HPDE6-E6E7 (cell line): Measurements from ENCODE around the gene DNAJB13.

Experiments
- DNase-seq: peaks from one replicate; pipeline ENCODE4 v3.0.0; 2011; ENCODE audit warnings: missing footprints; ENCODE audit errors: extremely low spot score

The DNAJB13 gene

DNA sequence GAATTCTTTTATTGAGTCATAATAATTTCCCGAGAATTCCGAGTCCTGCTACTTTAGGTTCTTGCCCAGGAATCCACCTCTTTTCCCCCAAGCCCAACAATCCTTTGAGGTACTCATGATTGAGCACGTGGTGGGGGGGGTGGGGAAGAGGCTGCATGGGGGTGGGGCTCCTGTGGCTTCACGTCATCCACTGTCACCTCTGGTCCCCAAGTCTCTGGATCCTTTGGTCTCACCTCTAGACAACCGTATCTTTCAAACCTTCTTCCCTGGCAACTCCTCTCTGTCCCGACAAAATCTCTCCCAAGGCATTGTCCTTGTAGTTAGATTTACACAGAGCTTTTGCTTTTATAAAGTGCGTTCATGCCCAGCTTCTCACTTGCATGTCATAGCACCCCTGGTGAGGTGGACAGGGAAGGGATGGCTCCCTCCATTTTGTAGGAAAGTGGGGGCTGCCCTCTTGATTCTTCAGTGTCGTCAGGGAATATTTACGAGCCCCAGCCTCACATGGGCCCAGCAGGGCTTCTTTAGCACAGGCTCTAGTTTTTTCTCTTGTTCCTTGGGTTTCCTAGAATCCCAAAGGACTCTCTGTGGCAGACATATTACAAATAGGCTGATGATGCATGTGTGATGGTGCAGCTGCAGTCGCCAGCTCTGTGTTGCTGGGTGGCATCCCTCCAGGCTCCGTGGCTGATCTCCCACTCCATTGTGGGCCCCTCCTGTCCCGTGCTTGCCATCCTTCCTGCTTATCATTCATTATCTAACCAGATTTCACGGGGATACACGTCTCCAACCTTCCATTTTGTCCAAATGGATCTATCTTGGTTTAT is 49.7 kb downstream of the DNAJB13 start:
- DNase-seq, result no peak

DNA sequence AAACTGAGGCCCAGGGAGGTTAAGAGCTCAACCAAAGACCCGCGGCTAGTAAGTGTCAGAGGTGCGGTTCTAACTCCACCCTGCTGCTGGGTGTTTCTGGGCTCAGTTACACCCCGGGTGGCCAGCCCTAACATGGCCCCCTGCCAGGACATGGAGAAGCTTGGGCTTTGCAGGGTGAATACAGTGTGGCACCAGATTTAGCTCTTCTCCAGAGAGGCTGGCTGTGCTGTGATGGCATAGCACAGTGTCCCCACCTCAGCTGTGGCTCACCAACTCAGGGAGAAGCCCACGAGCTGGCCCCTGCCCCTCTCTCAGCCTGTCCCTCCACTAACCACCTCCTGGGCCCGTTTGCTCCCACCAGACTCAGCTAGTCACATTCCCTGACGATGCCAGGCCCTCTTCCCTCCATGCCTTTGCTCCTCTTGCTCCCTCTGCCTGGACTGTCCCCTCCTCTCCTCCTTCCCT is 51.0 kb downstream of the DNAJB13 start:
- no peak for DNase-seq

DNA sequence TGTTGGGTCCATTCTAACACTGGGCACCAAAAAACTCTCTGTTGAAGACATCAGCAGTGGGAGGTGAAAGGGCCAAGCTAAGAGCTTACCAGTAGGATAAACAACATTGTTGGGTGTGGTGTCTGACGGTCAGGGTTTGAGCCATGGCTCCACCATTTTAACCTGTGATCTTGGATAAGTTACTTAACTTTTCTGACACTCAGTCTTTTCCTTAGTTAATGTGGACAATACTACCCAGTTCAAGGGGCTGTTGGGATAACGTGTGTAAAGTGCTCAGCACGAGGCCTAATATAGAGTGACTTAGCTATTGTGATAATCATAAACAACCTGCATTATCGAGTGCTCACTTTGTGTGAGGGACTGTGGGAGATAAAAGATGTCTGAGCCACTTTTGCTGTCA is 52.0 kb downstream of the DNAJB13 start:
- no peak for DNase-seq

- no peak for DNase-seq
Observed at GRCh38 chr11:74004046-74004695, 53.3 kb downstream of the DNAJB13 start.

DNA sequence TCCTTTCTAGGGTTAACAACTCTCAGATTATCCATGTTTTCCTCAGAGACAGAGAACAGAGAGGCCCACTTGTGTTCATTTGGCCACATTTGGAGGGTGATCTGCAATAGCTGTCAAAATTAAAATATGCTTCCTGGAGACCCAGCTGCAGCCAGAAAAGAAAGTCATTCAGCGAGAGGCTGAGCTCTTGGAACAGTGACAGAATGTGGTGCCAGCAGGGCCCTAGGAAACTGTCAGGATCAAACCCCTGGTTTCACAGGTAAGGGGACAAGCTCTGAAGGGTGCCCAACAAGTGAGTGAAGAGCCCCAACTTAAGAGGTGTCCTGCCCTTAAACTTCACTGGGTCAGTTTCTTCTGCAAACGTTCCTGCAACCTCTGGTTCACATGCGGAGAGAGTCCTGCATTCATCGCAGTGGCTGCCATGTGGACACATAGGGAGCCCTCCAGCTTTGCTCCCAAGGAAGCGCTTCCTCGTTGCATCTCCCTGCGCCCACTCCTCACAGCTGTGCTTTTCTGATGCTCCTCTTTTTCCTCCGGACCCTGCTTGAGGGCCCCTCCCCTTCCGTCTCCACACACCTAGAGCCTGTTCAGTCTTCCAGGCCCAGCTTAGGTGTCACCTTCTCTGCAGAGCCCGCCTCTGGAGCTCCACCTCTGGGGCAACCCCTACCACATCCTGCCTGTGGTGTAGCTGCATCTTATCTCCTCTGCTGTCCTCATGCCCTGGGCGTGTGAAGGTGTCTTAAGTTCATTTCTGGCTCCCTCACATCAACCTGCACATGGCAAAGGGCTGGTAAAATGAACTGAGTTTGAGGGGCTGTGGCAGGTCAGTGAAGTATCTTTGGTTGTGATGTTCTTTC is 54.2 kb downstream of the DNAJB13 start:
- no peak for DNase-seq

GRCh38 chr11:74005721-74006517 is 55.1 kb downstream of the DNAJB13 start:
- no peak for DNase-seq

DNA sequence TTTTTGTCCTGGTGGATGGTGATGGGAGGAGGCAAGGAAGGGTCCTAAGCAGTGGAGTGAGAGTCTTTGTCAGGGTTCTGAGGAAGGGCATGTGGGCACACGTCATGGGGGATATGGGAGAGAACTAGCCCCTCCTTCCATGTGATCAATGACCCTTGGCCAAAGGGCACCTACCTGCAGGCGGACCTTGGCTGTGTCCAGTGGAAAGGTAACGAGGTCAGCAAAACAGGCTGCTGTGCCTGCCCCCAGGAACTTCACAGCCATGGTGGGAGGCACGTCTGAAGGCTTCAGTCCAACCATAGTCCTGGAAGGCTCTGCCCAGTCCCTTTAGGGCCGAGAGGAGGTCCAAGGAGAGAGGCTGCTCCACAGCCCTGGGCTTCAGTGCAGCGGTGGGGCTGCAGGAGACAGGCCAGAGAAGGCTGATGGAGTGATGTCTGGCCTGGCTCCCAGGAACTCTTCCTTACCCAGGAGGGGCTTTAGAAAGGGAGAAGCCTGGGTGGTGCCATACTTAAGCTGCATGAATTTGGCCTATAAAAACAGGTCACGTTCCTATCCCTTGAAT is 56.0 kb downstream of the DNAJB13 start:
- no peak for DNase-seq

DNA sequence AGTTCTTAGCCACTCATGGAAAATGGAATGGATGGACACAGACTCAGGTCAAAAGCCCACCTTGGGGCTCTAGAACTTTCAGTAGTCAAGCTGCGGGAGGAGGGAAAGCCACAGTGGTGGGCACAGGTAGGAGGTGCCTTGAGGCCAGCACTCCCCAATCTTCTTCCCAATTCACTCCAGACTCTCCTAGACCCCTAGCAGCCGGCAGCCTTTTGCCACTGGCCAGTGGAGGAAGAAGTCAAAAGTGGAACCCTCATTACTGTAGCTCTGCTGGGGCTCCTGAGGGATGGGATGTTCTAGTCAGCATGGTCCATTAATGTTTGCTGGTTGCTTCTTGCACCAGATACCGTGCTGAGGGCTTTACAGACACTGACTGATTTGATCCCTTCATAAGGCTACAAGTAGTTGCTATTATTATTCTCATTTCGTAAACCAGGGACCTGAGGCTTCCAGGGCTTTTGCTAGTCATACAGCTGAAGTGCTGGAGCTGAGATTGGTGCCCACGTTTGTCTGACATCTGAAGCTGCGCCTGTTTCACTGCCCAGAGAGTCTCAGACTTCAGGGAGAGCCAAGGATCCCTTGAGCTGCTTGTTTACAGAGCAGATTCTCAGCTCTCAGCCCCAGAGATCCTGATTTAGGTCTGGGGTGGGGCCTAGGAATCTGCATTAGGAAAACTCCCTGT is 57.0 kb downstream of the DNAJB13 start:
- DNase-seq, result no peak

DNA sequence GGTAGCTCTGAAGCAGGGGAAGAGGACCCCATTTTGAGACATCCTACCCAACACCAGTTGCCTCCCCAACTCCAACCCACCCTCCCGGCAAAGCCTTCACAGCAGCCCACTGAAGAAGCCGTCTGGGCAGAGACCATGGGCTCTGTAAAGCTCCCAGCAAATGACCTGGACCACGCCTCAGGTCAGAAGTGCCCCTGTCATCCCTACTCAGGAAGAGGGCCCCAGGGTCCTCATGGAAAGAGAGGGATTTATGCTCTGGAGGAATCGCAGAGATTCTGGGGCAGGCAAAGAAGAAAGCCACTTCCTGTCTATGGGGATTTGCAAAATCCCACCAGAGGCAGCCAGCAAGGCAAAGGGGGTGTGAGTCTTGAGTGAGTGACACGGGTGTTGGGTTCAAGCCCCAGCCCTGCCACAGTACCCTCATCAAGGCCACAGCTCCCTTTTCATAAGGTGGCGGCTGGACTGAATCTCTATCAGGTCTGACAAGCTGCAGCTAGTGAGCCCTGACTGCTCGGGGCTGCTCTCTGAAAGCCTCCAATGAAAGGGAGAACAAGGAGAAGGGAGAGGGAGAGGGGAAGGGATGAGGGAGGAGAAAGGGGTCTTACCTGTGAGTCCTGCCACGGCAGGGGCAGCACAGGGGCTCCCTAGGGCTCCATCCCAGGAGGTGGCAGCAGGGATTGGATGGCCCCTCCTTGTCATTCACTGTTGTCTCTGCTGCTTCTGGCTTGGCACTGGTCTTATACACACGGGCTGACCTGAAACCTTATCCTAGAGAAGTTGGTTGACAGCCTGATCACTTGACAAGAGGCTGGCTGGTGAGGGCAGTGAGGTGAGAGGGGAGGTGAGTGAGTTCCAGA is 57.8 kb downstream of the DNAJB13 start, which contains the start of gene UCP3:
Gene UCP3 (minus strand): TSS at position 713 of the 857 bp plus-strand sequence. CDS start 2,043 bp downstream, outside the sequence.
- DNase-seq, result no peak

- no peak for DNase-seq
Observed at GRCh38 chr11:74009230-74009547, 58.4 kb downstream of the DNAJB13 start.

DNA sequence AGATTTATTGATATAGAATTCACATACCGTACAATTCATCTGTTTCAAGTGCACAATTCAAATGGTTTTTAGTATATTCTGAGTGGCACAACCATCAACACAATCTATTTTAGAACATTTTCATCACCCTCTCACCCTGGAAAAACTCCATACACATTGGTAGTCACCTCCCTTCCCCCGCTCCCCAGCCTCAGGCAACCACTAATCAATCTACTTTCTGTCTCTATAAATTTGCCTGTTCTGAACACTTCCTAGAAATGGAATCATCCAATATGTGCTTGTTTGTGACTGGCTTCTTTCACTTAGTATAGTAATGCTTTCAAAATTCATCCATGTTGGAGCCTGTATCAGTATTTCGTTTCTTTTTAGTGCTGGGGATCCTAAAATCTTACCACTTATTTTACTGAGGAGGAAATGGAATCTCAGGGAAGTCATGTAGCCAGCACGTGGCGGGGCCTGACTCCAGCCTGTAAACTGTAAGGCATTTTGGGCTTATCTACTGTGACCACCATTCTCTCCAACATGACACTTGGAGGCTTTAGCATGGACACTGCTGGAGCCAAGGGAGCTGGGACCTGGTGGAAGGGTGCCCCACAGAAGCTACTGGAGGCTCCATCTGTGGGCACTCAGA is 59.0 kb downstream of the DNAJB13 start:
- DNase-seq, result no peak

DNA sequence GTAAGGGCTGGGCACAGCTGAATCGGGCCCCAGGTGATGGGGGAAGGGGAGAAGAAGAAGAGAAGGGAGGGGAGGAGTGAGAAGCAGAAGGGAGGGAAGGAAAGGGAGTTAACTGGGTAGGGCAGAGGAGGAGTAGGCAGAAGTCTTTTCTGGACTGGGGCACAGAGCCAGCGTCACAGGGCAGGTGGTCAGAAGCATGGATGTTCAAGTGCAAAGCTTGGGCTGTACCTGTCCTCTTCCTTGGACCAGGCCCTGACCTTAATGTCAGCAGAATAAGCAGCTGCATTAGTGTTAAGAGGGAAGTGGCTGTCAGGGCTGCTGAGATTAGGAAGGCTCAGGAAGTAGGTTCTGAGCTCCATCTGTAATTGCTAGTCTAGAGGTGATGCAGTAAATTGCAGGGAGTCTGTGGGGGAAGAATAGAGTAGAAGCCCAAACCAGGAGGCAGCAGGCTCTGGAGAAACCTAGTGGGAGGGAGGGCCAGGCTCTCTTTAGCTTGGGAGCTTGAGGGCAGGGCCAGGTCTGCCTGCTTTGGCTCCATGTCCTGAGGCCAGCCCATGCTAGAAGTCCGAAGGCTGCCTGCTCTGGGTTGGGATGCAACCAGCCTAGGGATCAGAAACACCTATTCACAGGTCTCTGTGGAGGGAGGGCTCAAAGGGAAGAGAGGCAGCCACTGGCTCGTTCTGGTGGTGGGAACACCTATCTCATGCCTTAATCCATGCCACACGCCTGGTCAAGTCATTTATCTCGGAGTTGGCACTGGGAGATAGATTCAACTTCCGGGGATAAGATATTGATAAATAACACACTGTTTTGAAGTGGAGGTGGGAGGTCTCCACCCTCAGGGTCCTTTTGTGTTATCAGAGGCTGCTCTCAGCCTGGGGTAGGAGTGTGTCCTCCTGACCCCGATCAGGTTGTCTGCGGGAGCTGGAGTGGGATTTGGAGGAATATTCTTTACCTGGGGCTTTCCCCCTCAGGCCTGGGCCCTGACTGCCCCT is 59.8 kb downstream of the DNAJB13 start:
- DNase-seq, result no peak

DNA sequence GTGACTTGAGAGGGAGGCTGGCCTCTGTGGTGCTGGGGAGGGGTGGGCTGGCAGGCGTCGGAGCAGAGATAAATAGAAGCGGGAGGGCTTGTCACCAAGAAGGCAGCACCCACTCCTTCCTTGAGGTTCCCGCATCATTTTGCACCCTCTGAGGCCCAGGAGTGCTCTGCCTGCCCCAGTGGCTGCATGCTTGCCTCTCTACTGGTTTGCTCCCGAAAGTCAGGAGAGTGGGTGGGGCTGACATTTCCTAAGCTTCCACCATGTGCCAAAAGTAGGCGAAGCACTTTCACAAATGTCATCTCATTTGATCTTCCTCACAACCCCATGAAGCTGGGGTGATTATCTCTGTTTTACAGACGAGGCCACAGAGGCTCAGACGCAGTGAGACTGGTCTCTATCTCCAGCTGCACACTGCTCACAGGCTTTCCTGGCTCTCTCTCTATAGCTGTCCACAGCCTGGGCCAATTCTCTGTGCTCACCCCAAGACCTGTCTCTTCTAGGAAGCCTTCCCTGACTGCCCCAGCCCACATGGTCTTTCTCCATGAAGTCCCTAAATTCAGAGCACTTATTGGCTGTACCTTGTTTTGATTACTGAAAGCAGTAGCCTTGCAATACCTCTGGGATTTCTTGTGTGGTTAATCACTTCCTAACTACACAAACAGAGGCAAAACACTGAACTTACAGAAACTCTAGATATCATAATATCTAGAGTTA is 60.7 kb downstream of the DNAJB13 start:
- no peak for DNase-seq

GRCh38 chr11:74012074-74012809 is 61.4 kb downstream of the DNAJB13 start:
- DNase-seq, result no peak

- DNase-seq, result no peak
Observed at GRCh38 chr11:74013141-74013540, 62.3 kb downstream of the DNAJB13 start.

- no peak for DNase-seq
Observed at GRCh38 chr11:74014880-74015279, 64.1 kb downstream of the DNAJB13 start.
